GM21529 (cell line): ENCODE results near the gene CLDN15.

Experiments used
- ATAC-seq: cut with Tn5 transposase; IDR thresholded peaks from one replicate; pipeline ENCODE4 v1.9.1; 2021; ENCODE audit not compliant: unreplicated experiment

CLDN15 gene

GRCh38 chr7:101244375-101245146 is 7.0 kb upstream of the CLDN15 start, which contains the start of gene FIS1:
FIS1 (minus strand) TSS chr7:101245081; CDS start chr7:101245004, 77 bp downstream.
- ATAC-seq: peak; percentile 93

- ATAC-seq: no peak
Observed at GRCh38 chr7:101243646-101244374, 6.2 kb upstream of the CLDN15 start.

- ATAC-seq: no peak
Observed at GRCh38 chr7:101241443-101242349, 4.1 kb upstream of the CLDN15 start.

GRCh38 chr7:101241015-101241363 is 3.4 kb upstream of the CLDN15 start:
- ATAC-seq: no peak

- no peak for ATAC-seq
Observed at GRCh38 chr7:101240226-101241014, 2.8 kb upstream of the CLDN15 start.

GRCh38 chr7:101239951-101240220 is 2.3 kb upstream of the CLDN15 start:
- no peak for ATAC-seq

- no peak for ATAC-seq
Observed at GRCh38 chr7:101239191-101239950, 1.8 kb upstream of the CLDN15 start.

GRCh38 chr7:101238226-101239182 is 902 bp upstream of the CLDN15 start:
- no peak for ATAC-seq

GRCh38 chr7:101236292-101236835 is 1.2 kb downstream of the CLDN15 start:
- no peak for ATAC-seq

- no peak for ATAC-seq
Observed at GRCh38 chr7:101235522-101235921, 2.1 kb downstream of the CLDN15 start.

GRCh38 chr7:101235050-101235449 is 2.6 kb downstream of the CLDN15 start:
- ATAC-seq: no peak

GRCh38 chr7:101234636-101235035 is 3.0 kb downstream of the CLDN15 start:
- no peak for ATAC-seq

GRCh38 chr7:101233907-101234547 is 3.6 kb downstream of the CLDN15 start:
- ATAC-seq: no peak

- ATAC-seq: no peak
Observed at GRCh38 chr7:101232141-101232850, 5.3 kb downstream of the CLDN15 start.

- no peak for ATAC-seq
Observed at GRCh38 chr7:101231644-101232043, 6.0 kb downstream of the CLDN15 start.

- no peak for ATAC-seq
Observed at GRCh38 chr7:101226721-101227120, 10.9 kb downstream of the CLDN15 start.

- ATAC-seq: no peak
Observed at GRCh38 chr7:101225650-101226049, 12.0 kb downstream of the CLDN15 start.

- ATAC-seq: no peak
Observed at GRCh38 chr7:101223528-101223927, 14.1 kb downstream of the CLDN15 start.
